ENCODE measurements around the gene COX6A2. TPM values are rescaled to one million over a fixed set of nuclear protein-coding genes. Genes with fewer than 3 reads are reported as not detected.
A peak's percentile ranks its signal among the peaks of the same experiment; 100 is the strongest.

Gene COX6A2
- total RNA-seq, 4 donors from 2014 or later, result not detected

DNA sequence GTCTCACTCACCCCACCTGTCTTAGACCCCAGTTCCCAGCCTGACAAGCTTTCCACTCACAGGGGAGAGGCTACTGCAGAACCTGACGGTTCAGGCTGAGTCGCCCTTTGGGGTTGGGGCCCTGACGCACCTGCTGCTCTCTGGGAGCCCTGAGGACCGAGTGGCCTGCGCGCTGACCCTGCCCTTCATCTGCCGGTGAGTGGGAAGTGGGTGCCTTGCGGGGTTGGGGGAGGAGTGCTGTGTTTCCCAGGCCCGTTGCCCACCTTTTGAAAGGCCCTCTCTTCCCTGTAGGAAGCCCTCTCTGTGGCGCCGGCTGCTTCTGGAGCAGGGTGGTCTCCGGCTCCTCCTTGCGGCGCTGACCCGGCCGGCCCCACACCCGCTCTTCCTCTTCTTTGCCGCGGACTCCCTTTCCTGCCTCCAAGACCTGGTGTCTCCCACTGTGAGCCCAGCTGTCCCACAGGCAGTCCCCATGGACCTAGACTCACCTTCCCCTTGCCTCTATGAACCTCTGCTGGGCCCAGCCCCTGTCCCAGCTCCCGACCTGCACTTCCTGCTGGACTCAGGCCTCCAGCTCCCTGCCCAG lies 37.7 kb upstream of the COX6A2 start:
- Histone ChIP-seq H3K4me3 (no peak overlapping the region), H3K27me3 (no peaks in the 10 kb centered on the region), H3K36me3 (peaks cover 49% of the 10 kb centered on the region), H3K4me1 (peaks cover 8% of the 10 kb centered on the region), H3K9me3 (no peaks in the 10 kb centered on the region), H3K27ac (no peak overlapping the region)
- no peak for TF ChIP-seq POLR2A (IDR thresholded peaks at IDR 0.05)
- TF ChIP-seq POLR2AphosphoS5 (IDR thresholded peaks at IDR 0.05), result no peak
- no peak for TF ChIP-seq CTCF (IDR thresholded peaks at IDR 0.05)
- TF ChIP-seq EP300 (IDR thresholded peaks at IDR 0.05), result no peak
- WGBS, result 88% methylated on average over 20 of the region's 20 CpGs
- no peak for DNase-seq (ENCODE audit: low spot score in 2 of 2)

DNA sequence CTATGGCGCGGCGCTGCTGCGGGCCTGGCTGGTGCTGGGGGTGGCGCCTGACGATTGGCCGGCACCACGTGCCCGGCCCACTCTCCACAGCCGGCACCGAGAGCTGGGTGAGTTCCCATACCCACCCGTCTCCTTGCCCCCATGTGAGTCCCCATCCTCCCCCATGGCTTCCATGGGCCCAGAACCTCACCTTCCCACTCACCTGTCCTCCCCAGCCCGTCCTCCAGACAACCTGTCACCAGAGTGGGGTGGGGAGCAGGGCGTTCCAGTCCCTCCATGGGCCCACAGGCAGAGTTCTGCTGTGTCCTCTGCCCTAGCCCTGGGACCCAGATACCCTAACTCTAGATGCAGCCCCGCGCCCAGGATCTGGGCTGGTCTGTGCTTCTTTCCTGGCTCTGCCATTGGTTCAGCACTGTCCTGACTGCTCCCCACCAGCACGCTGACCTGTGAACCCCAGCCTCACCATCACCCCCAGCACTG lies 36.7 kb upstream of the COX6A2 start:
- no peaks in the 10 kb centered on the region for H3K27me3 ChIP-seq

DNA sequence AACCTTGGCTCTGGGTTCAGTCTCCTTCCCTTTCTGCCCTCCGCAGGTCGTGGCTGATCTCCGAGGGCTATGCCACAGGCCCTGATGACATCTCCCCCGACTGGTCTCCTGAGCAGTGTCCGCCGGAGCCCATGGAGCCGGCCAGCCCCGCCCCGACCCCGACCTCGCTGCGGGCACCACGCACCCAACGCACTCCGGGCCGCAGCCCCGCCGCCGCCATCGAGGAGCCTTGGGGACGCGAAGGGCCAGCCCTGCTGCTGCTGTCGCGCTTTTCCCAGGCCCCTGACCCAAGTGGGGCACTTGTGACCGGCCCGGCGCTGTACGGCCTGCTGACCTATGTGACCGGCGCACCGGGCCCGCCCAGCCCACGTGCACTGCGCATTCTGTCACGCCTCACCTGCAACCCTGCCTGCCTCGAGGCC lies 36.2 kb upstream of the COX6A2 start:
- 97% methylated on average over 27 of the region's 36 CpGs for WGBS
- no peak overlapping the region for H3K27ac ChIP-seq
- no peaks in the 10 kb centered on the region for H3K27me3 ChIP-seq
- DNase-seq (ENCODE audit: low spot score in 2 of 2), result no peak
- H3K36me3 ChIP-seq, result peaks cover 49% of the 10 kb centered on the region
- H3K4me3 ChIP-seq, result no peak overlapping the region
- TF ChIP-seq POLR2AphosphoS5 (IDR thresholded peaks at IDR 0.05), result no peak
- TF ChIP-seq POLR2A (IDR thresholded peaks at IDR 0.05), result no peak
- TF ChIP-seq CTCF (IDR thresholded peaks at IDR 0.05), result no peak
- TF ChIP-seq EP300 (IDR thresholded peaks at IDR 0.05), result no peak
- no peaks in the 10 kb centered on the region for H3K9me3 ChIP-seq
- H3K4me1 ChIP-seq, result peaks cover 16% of the 10 kb centered on the region

More for the DNA sequence above, 36.7 kb upstream of the COX6A2 start:
- no peak overlapping the region for H3K4me3 ChIP-seq
- no peak for DNase-seq (ENCODE audit: low spot score in 2 of 2)
- no peak overlapping the region for H3K27ac ChIP-seq
- H3K4me1 ChIP-seq, result peaks cover 16% of the 10 kb centered on the region
- no peaks in the 10 kb centered on the region for H3K9me3 ChIP-seq
- TF ChIP-seq POLR2A (IDR thresholded peaks at IDR 0.05) (no peak), POLR2AphosphoS5 (IDR thresholded peaks at IDR 0.05) (no peak), CTCF (IDR thresholded peaks at IDR 0.05) (no peak), EP300 (IDR thresholded peaks at IDR 0.05) (no peak)
- H3K36me3 ChIP-seq, result peaks cover 49% of the 10 kb centered on the region
- WGBS, result 96% methylated on average over 10 of the region's 17 CpGs

DNA sequence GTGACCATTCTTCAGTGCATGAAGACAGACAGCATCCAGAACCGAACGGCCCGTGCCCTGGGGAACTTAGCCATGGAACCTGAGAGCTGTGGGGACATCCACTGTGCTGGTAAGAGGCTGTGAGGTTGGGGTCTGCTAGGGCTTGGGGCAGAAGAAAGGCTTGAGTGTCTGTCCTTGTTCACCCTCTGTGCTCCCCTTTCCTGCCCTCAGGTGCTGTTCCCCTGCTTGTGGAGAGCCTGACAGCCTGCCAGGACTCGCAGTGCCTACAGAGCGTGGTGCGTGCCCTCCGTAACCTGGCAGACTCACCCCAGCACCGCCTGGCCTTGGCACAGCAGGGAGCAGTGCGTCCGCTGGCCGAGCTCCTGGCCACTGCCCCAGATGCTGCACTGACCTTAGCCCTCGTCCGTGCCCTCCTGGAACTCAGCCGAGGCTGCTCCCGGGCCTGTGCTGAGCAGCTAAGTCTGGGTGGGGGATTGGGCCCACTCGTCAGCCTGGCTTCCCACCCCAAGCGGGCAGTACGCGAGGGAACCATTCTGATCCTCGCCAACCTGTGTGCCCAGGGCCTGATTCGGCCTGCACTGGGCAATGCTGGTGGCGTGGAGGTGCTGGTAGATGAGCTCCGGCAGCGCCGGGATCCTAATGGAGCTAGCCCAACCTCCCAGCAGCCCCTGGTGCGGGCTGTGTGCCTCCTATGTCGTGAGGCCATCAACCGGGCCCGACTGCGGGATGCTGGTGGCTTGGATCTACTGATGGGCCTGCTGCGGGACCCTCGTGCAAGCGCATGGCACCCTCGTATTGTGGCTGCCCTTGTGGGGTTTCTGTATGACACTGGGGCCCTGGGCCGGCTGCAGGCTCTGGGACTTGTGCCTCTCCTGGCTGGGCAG lies 34.0 kb upstream of the COX6A2 start:
- no peak overlapping the region for H3K4me3 ChIP-seq
- peaks cover 49% of the 10 kb centered on the region for H3K36me3 ChIP-seq
- H3K27ac ChIP-seq, result no peak overlapping the region
- H3K27me3 ChIP-seq, result no peaks in the 10 kb centered on the region
- 88% methylated on average over 10 of the region's 35 CpGs for WGBS
- no peaks in the 10 kb centered on the region for H3K9me3 ChIP-seq
- TF ChIP-seq POLR2AphosphoS5 (IDR thresholded peaks at IDR 0.05) (no peak), CTCF (IDR thresholded peaks at IDR 0.05) (no peak), POLR2A (IDR thresholded peaks at IDR 0.05) (no peak), EP300 (IDR thresholded peaks at IDR 0.05) (no peak)
- peak in 1 of 2 donors; percentile 67 for DNase-seq (ENCODE audit: low spot score in 2 of 2)
- H3K4me1 ChIP-seq, result peaks cover 27% of the 10 kb centered on the region

Measured in suprapubic skin (tissue), 4 donors.